Muscle of back (tissue), 13 donors: ENCODE measurements around the gene PAM. TPM values are rescaled to one million over a fixed set of nuclear protein-coding genes. Genes with fewer than 3 reads are reported as not detected.
A peak's percentile ranks its signal among the peaks of the same experiment; 100 is the strongest.

ENCODE experiments used
- DNase-seq, 3 donors: peaks; one replicate each; pipeline versions ENCODE4 v3.0.0 to v3.0.0-alpha.2; 2013
- long read RNA-seq, 9 donors: transcript quantifications; one replicate each; lab custom pipeline, GENCODE V29; 2026
- polyA plus RNA-seq, 10 donors: library from polyadenylated mRNA; unstranded; fragments of 120-200 nt; gene quantifications; one replicate each; pipeline ENCODE4 v1.2.1, GENCODE V29; 2013; ENCODE audit not compliant: insufficient read length in 10 of 10

The PAM gene
- polyA plus RNA-seq: 100 to 1,000 TPM; 110 to 139 (median 120) TPM
- long read RNA-seq, donor 1, partial matches to known transcripts: 10 of 16 reads
- long read RNA-seq, donor 1, other reads (novel, unspliced or antisense): 0 of 16 reads
- long read RNA-seq, donor 2, full-length matches to known transcripts: 2 of 2 reads
- long read RNA-seq, donor 2, partial matches to known transcripts: 0 of 2 reads
- long read RNA-seq, donor 2, other reads (novel, unspliced or antisense): 0 of 2 reads
- long read RNA-seq, donor 3: 0 reads
- long read RNA-seq, donor 4, full-length matches to known transcripts: 1 of 1 reads
- long read RNA-seq, donor 4, partial matches to known transcripts: 0 of 1 reads
- long read RNA-seq, donor 4, other reads (novel, unspliced or antisense): 0 of 1 reads
- long read RNA-seq, donor 5, full-length matches to known transcripts: 3 of 14 reads
- long read RNA-seq, donor 5, partial matches to known transcripts: 11 of 14 reads
- long read RNA-seq, donor 5, other reads (novel, unspliced or antisense): 0 of 14 reads
- long read RNA-seq, donor 6, full-length matches to known transcripts: 10 of 16 reads
- long read RNA-seq, donor 6, partial matches to known transcripts: 6 of 16 reads
- long read RNA-seq, donor 6, other reads (novel, unspliced or antisense): 0 of 16 reads
- long read RNA-seq, donor 7, partial matches to known transcripts: 16 of 16 reads
- long read RNA-seq, donor 7, other reads (novel, unspliced or antisense): 0 of 16 reads
- long read RNA-seq, donor 8: 0 reads
- long read RNA-seq, donor 9: 0 reads

- DNase-seq: peak; percentile 59 to 90 (median 72)
Measured at GRCh38 chr5:102754767-102755431, at the start of gene PAM. PAM (plus strand) TSS chr5:102755305; CDS start chr5:102866196, 110,891 bp downstream.

GRCh38 chr5:102711525-102712385 lies 43.4 kb upstream of the PAM start:
- no peak for DNase-seq

GRCh38 chr5:102713278-102713677 lies 41.8 kb upstream of the PAM start:
- DNase-seq: no peak

GRCh38 chr5:102713682-102714231 lies 41.3 kb upstream of the PAM start:
- peak in 1 of 3 donors; percentile 24 for DNase-seq

- DNase-seq: peak in 1 of 3 donors; percentile 43
Measured at GRCh38 chr5:102715082-102715807, 39.9 kb upstream of the PAM start.

- no peak for DNase-seq
Measured at GRCh38 chr5:102716017-102716416, 39.1 kb upstream of the PAM start.

GRCh38 chr5:102718819-102719218 lies 36.3 kb upstream of the PAM start:
- no peak for DNase-seq

DNA sequence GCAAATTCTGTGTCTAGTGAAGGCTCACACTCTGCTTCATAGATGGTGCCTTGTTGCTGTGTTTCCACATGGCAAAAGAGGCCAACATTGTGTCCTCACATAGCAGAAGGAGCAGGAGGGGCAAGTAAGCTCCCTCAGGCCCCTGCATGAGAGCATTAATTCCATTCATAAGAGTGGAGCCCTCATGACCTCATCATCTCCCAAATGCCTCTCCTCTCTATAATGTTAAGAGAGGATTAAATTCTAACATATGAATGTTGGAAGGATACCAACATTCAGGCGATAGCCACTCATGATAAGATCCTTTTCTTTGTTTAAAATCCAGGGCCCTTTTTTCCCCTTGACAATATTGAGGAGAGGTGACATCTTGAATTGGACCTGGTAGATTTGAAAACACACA lies 35.2 kb upstream of the PAM start:
- no peak for DNase-seq

DNA sequence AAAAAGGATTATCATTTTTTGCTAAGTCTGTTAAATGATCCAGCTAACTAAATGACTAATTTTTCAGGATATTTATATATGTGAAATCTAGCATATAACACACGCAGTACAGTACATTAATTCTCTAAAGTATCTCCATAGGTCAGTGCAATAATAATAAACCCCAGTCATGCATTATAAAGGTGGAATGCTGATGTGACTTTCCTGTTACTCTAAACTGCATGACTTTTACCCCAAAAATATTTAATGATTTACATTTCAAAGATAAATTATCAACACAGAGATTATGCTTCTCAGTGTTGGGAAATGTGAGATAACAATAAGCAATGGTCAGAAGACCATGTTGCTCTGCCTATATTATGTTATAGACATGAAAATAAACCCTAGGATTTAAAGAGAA lies 34.1 kb upstream of the PAM start:
- no peak for DNase-seq

GRCh38 chr5:102722931-102723330 lies 32.2 kb upstream of the PAM start:
- DNase-seq: peak in 1 of 3 donors; percentile 33

DNA sequence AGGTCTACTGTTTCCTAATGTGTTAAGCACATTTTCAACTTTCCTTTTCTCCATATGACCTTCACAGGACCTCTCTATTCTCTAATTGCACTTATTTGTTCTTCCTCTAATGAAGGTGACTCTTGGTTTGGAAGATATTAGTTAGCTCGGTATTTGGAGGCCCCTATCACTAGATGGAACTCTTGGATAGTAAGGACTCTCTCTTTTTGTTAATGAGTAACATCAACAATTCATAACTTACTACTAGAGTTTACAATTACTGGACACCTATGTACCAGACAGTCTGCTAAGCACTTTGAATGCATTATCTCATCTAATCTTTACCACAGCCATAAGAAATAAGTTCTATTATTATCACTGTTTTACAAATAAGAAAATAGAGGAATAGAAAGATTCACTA lies 23.4 kb upstream of the PAM start:
- no peak for DNase-seq

GRCh38 chr5:102733534-102733933 lies 21.6 kb upstream of the PAM start:
- DNase-seq: no peak

GRCh38 chr5:102737161-102737560 lies 17.9 kb upstream of the PAM start:
- no peak for DNase-seq

DNA sequence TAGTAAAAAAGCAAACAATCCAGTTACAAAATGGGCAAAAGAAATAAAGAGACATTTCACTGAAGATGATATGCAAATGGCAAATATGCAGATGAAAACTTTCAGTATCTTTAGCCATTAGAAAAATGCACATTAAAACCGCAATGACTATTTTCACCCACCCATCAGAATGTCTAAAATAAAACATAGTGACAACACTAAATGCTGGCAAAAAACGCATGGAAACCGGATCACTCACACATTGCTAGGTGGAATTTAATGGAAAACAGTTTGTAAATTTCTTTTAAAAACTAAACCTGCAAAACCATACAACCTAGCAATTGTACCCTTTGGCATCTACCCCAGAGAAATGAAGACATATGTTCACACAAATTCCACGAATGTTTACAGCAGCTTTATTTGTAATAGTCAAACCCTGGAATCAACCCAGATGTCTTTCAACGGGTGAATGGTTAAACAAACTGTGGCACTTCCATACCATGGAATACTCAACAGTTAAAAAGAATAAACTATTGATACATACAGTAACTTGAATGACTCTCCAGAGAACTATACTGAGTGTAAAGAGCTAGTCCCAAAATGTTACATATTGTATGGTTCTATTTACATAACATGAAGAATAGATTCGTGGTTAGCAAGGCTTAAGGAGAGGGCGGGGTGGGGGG lies 17.2 kb upstream of the PAM start:
- no peak for DNase-seq

DNA sequence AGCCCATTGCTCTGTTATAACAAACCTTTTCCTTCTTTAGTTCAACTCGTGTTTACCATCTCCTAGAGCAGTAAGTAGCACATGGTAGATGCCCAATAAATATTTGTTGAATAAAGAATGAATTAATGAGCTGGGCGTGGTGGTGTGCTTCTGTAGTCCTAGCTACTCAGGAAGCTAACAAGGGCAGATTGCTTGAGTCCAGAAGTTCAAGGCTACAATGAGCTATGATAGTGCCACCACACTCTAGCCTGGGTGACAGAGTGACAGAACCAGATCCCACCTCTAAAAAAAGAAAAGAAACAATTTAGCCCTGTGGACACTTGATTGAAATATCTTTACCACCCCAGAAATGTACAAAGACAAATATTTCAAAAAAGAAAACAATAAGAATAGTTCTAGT lies 14.6 kb upstream of the PAM start:
- no peak for DNase-seq

DNA sequence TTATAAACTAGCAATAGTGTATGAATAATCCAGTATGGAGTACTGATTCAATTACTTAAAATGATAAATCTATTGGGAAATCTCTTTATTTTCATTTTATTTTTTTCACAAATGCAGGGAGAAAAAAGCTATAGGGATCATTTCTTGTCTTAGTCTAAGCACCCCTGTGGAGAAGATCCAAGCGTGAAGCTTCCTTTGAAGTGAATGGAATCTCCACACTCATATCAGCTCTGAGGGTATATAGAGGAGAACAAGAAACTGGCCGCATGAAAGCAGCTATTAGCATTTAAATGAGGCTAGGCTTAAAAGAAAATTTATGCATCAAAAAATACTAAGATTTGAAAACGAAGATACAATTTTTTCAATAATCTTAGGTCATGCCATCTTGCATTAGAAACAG lies 12.9 kb upstream of the PAM start:
- no peak for DNase-seq

DNA sequence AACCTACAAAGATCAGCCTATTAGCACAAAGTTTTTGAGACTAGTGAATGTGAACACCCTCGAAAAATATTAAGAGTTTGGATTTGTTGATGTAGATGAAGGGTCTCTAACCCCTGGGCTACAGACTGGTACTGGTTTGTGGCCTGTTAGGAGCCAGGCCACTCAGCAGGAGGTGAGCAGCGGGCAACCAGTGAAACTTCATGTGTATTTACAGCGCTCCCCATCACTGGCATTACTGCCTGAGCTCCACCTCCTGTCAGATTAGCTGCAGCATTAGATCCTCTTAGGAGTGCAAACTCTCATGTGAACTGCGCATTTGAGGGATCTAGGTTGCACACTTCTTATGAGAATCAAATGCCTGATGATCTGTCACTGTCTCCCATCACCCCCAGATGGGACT lies 11.2 kb upstream of the PAM start:
- no peak for DNase-seq

DNA sequence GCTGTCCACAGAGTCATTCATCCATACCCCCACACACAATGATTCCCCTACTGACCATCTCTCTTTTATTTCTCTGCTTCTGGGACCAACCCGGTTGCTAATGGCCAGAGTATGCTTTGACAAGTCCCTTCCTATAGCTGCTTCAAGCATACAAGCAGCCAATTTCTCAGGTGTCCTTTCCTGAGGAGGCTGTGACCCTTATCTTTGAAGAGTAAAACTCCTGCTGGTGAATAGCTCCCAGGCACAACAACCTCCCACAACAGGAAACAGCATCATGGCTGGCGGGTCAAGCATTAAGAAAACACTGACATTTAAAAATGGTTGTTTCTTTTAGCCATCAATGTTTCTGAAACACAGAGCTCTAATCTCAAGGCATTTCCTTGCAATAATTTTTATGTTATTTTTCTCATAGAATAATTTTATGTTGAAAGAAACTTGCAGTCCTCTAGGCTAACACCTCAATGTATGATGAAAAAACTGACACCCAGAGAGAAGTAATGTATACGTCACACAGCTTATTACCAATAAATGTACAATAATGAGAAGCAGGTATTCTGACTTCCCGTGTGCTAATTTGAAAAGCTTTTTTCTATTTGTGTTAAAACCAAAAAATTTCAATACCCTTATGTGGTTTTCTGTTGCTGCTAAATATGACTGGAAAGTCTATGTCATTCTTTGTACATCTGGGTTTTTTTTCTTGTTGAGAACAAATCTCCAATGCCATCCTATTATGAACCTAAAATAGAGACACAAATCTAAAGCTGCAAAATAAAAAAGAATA lies 7.5 kb upstream of the PAM start:
- DNase-seq: no peak

GRCh38 chr5:102749416-102750030 lies 5.6 kb upstream of the PAM start:
- DNase-seq: no peak
